BE2C (cell line): ENCODE data around the gene DELE1.

ENCODE experiments used
- DNase-seq: peaks from one replicate; pipeline ENCODE4 v3.0.0-alpha.2; 2020
- H3K27me3 ChIP-seq: fragments of 250-450 bp; sonication (Bioruptor Pico); 2 replicates; pipeline ENCODE4 v1.5.1; 2020; ENCODE audit warnings: mild to moderate bottlenecking
- H3K36me3 ChIP-seq: fragments of 250-450 bp; sonication (Bioruptor Pico); 2 replicates; pipeline ENCODE4 v1.5.1; 2020; ENCODE audit warnings: mild to moderate bottlenecking
- H3K4me1 ChIP-seq: fragments of 250-450 bp; sonication (Bioruptor Pico); 2 replicates; pipeline ENCODE4 v1.5.1; 2020
- H3K4me3 ChIP-seq: 2 replicates; pipeline ENCODE4 v1.5.1; 2011; ENCODE audit warnings: low read depth, low read length
- H3K9me3 ChIP-seq: fragments of 250-450 bp; sonication (Bioruptor Pico); 2 replicates; pipeline ENCODE4 v1.5.1; 2020
- TF ChIP-seq, protein P1 (sequence below): IDR thresholded peaks from 2 replicates; pipeline ENCODE4 v1.5.1; 2012; ENCODE audit warnings: mild to moderate bottlenecking, low read depth, low read length

The DELE1 gene

DNA sequence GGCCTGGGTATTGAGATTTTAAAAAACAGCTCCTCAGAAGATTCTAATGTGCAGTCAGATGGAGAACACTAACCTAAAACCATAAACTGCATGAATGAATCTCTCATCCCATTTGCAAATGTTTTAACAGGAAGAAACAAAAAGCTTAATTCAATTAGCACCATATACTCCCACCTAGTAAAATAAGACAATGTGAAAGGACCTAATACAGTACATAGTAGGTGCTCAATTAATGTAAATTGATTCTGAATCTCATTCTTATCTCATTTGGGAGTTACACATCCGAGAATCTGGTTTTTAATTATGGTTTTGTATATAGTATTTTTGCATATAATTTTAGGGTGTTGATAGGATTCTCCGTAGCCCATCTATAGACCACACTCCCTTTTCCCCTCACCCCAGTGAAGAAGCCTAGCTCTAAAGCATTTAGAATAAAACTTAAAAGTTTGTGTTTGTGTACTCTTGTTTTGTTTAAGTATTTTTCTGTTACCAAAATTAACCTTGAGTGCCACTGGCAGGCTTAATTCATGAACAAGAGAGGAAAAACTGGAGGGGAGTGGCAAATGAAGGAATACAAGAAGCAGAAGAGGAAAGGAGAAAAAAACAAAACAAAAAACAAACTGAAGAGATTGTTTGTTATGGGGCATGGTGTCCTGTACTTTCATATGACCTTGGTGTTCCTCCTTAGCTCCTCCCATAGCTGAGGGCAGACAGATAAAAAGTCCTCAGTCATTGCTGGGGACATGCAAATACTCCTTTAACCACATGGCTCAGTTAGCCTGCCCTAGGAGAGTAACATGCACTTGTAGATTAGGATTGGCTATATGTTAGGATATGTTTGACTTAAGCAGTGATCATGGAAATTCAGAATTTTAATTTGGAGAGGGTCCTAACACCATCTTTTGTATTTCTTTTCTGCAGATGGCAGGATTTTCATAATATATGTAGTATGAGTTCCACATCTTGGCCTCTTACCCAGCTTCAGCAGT, 46.4 kb downstream of the DELE1 start:
- H3K36me3 ChIP-seq = peaks cover 28% of the 10 kb centered on the region
- H3K9me3 ChIP-seq = no peaks in the 10 kb centered on the region
- TF ChIP-seq, protein P1, sequence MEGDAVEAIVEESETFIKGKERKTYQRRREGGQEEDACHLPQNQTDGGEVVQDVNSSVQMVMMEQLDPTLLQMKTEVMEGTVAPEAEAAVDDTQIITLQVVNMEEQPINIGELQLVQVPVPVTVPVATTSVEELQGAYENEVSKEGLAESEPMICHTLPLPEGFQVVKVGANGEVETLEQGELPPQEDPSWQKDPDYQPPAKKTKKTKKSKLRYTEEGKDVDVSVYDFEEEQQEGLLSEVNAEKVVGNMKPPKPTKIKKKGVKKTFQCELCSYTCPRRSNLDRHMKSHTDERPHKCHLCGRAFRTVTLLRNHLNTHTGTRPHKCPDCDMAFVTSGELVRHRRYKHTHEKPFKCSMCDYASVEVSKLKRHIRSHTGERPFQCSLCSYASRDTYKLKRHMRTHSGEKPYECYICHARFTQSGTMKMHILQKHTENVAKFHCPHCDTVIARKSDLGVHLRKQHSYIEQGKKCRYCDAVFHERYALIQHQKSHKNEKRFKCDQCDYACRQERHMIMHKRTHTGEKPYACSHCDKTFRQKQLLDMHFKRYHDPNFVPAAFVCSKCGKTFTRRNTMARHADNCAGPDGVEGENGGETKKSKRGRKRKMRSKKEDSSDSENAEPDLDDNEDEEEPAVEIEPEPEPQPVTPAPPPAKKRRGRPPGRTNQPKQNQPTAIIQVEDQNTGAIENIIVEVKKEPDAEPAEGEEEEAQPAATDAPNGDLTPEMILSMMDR = no peak
- peaks cover 12% of the 10 kb centered on the region for H3K4me1 ChIP-seq
- peak overlapping the region; percentile 85 for H3K4me3 ChIP-seq
- DNase-seq = no peak
- no peaks in the 10 kb centered on the region for H3K27me3 ChIP-seq

DNA sequence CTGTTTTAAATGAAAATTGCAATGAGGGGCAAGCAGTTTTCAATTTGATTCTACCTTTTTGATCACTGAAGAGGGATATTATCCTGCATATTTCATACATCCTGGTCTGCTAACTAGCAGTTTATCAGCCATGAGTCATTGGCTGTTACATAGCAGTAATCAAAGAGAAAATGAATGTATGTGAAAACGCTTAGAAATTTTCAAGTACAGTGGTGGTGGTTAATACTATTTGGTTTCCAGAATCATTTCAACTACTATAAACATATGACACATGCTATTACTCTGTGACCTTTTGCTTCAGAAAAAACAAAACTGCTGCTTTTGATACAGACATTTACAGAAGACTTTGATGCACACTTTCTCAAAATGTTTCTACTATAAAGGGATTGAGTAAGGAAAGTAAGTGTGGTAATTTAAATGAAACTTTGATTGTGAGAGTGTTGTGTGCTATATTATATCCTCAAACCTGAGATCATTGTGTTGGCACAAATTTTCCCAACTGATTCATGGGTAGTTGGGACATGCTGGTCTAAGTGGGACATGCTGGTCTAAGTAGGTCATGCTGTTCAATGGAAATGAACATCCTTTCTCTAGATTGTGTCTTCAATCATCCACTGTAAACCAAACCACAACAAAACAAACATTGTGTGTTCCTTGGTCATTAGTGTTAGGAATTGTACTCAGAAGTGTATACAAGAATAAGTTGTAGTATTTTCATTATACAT, 50.4 kb downstream of the DELE1 start:
- TF ChIP-seq, protein P1 = no peak
- no peak for DNase-seq
- H3K27me3 ChIP-seq = no peaks in the 10 kb centered on the region
- no peaks in the 10 kb centered on the region for H3K9me3 ChIP-seq
- H3K4me1 ChIP-seq = peaks cover 12% of the 10 kb centered on the region
- H3K4me3 ChIP-seq = no peak overlapping the region
- peaks cover 50% of the 10 kb centered on the region for H3K36me3 ChIP-seq

DNA sequence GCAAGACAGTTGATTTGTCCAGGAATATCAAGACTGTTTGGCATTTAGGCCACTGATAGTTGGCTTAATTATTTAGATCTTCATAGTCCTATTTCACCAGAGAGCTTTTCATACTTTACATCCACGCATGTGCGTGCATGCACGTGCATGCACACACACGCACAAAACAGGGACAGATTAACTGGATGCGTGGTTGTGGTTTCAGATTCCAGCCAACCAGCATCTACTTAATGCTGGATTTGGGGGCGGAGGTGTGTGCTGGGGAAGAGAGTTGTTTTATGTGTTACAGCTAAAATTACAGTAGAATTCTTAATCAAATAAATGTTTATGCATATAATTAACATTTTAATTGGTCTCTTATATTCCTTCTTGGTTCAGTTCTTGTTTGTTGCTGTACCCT, 52.5 kb downstream of the DELE1 start:
- Histone ChIP-seq H3K27me3 (no peaks in the 10 kb centered on the region), H3K4me1 (peaks cover 7% of the 10 kb centered on the region), H3K36me3 (peaks cover 65% of the 10 kb centered on the region), H3K4me3 (no peak overlapping the region), H3K9me3 (no peaks in the 10 kb centered on the region)
- TF ChIP-seq, protein P1 = no peak
- no peak for DNase-seq

DNA sequence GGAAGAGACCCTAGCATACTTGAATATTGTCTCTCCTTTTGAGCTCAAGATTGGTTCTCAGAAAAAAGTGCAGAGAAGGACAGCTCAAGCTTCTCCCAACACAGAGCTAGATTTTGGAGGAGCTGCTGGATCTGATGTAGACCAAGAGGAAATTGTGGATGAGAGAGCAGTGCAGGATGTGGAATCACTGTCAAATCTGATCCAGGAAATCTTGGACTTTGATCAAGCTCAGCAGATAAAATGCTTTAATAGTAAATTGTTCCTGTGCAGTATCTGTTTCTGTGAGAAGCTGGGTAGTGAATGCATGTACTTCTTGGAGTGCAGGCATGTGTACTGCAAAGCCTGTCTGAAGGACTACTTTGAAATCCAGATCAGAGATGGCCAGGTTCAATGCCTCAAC, 54.7 kb downstream of the DELE1 start:
- DNase-seq = no peak
- TF ChIP-seq, protein P1 = no peak
- no peak overlapping the region for H3K4me3 ChIP-seq
- no peaks in the 10 kb centered on the region for H3K9me3 ChIP-seq
- H3K36me3 ChIP-seq = peaks cover 72% of the 10 kb centered on the region
- H3K27me3 ChIP-seq = no peaks in the 10 kb centered on the region
- peaks cover 7% of the 10 kb centered on the region for H3K4me1 ChIP-seq

DNA sequence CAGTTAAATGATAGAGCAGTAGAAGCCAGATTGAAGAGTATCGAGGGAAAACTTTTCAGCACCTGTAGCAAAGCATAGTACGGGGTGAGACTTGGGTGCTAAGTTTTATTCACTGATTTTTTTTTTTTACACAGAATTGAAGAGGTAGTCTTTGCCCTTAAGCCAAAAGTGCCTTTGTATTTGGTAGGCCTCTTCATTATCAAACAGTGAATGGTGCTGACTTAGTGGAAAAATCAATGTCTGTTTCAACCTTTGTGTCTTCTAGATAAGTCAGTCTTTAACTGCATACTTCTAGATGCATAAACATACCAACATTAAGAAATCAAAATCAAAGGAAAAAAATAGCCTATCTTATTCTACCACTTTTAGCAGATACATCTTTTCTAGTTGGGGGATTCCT, 59.0 kb downstream of the DELE1 start:
- Histone ChIP-seq H3K27me3 (no peaks in the 10 kb centered on the region), H3K36me3 (peaks cover 78% of the 10 kb centered on the region), H3K4me3 (no peak overlapping the region), H3K9me3 (no peaks in the 10 kb centered on the region), H3K4me1 (no peaks in the 10 kb centered on the region; the same call in 1 of the 2 replicates)
- TF ChIP-seq, protein P1 = no peak
- no peak for DNase-seq

DNA sequence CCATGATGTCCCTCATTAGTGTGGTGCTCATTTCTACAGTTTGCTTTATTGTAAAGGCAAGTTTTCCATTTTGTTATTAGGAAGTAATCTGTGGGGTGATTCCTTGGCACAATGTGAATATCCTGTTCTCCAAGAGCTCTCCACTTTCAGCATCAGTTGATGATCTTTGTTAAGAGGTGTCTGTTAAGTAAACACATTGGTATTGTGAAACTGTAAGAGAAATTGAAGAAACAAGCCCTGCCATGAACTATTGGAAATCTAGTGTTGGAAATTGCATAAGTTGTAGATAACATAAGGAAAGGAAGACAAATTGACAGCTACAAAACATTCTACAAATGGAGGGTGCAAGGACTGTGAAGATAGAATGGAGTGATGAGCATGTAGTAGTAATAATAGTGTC, 62.4 kb downstream of the DELE1 start:
- Histone ChIP-seq H3K27me3 (no peaks in the 10 kb centered on the region), H3K4me3 (no peak overlapping the region), H3K4me1 (no peaks in the 10 kb centered on the region), H3K9me3 (no peaks in the 10 kb centered on the region), H3K36me3 (peaks cover 51% of the 10 kb centered on the region)
- DNase-seq = no peak
- TF ChIP-seq, protein P1 = no peak
